Measurements from ENCODE around the gene CTDP1.

GRCh38 chr18:79796531-79797405 lies 117.2 kb downstream of the CTDP1 start:
- TF ChIP-seq CTCF (IDR thresholded peaks at IDR 0.05) (no peak), POLR2A (IDR thresholded peaks at IDR 0.05) (no peak), POLR2AphosphoS5 (IDR thresholded peaks at IDR 0.05) (no peak)
